Left ventricle myocardium inferior (tissue), 1 donor: ENCODE data around the gene PMFBP1. TPM values are rescaled to one million over a fixed set of nuclear protein-coding genes. Genes with fewer than 3 reads are reported as not detected.

Experiments used
- DNase-seq: peaks from one replicate; pipeline ENCODE4 v3.0.0-alpha.2; 2020
- H3K27ac ChIP-seq: fragments of 200-600 bp; replicated peaks from 2 replicates; pipeline ENCODE4 v1.8.0; 2021
- H3K27me3 ChIP-seq: fragments of 200-600 bp; 2 replicates; pipeline ENCODE4 v1.8.0; 2021; ENCODE audit warnings: low read depth
- H3K36me3 ChIP-seq: fragments of 200-600 bp; 2 replicates; pipeline ENCODE4 v1.8.0; 2021
- H3K4me1 ChIP-seq: fragments of 200-600 bp; 2 replicates; pipeline ENCODE4 v1.8.0; 2021
- H3K4me3 ChIP-seq: fragments of 200-600 bp; 2 replicates; pipeline ENCODE4 v1.8.0; 2021; ENCODE audit warnings: mild to moderate bottlenecking, moderate library complexity
- H3K9me3 ChIP-seq: fragments of 200-600 bp; replicated peaks from 2 replicates; pipeline ENCODE4 v1.8.0; 2021
- CTCF ChIP-seq: fragments of 200-600 bp; IDR thresholded peaks from 2 replicates; pipeline ENCODE4 v1.8.0; 2021; ENCODE audit warnings: antibody characterized with exemption, mild to moderate bottlenecking, borderline replicate concordance
- intact Hi-C: fragments of 100-400 bp; cut with micrococcal nuclease; formaldehyde crosslinking; loops from one replicate; pipeline ENCODE4 v1.11.0; 2022
- total RNA-seq: library from RNA; stranded (reverse); fragmentation: NEBNext Ultra II Directional; extraction: Animal tissue kit (Norgen Biotek cat#: 25700); gene quantifications from one replicate; pipeline ENCODE4 v1.2.1, GENCODE V29; 2021
- donor health status: DM: no; HTN: yes; CAD: no; lungs with severe emphysema.

The PMFBP1 gene
- total RNA-seq, 1 donor from 2014 or later, result 0.05 TPM

- intact Hi-C loops, result no loop called here
- Histone ChIP-seq H3K4me3 (no peak overlapping the region), H3K9me3 (no peaks in the 10 kb centered on the region), H3K27me3 (peaks cover 46% of the 10 kb centered on the region), H3K4me1 (no peaks in the 10 kb centered on the region), H3K27ac (no peak overlapping the region), H3K36me3 (no peaks in the 10 kb centered on the region)
- no peak for TF ChIP-seq CTCF
- no peak for DNase-seq
Measured at GRCh38 chr16:72162105-72162692, 9.8 kb downstream of the PMFBP1 start.

DNA sequence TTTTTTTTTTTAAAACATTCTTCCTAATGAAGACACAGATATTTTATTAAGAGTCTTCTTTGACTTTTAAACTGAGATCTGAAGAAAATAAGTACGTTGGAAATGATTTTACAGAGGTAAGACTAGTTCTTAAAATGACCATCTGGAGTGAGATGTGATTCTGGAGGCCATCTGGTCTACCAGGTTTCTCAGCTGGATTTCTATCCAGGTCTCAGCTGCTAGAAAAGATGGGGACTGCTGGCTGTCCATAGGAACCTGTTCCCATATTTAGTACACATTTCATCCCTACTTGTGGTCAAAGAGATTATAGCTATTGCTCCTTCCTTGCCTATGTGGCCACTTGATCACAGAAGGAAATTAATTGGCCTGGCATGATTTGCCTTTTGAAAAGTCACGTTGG is 12.2 kb downstream of the PMFBP1 start:
- Histone ChIP-seq H3K36me3 (no peaks in the 10 kb centered on the region), H3K27ac (no peak overlapping the region), H3K4me3 (no peak overlapping the region), H3K27me3 (peaks cover 33% of the 10 kb centered on the region), H3K9me3 (no peaks in the 10 kb centered on the region), H3K4me1 (no peaks in the 10 kb centered on the region)
- no peak for TF ChIP-seq CTCF
- intact Hi-C loops, result no loop called here
- DNase-seq, result no peak

DNA sequence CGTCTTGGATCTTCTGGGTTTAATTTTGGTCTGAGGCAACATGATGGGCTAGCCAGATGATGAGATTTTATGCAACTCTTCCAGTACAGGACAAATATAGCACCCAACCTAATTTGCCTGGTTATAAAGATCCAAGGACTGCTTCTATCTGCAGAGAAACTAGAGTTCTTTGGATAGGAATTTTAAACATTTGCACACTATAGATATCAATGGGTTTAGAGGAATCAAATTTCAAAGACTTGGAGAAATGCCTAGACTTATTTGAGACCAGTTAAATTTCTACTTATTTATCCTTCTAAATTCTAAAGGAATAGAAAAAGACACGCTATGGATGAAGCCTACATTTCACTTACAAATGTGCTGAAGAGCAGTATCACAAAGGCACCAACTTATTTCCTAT is 12.6 kb downstream of the PMFBP1 start:
- Histone ChIP-seq H3K27me3 (peaks cover 29% of the 10 kb centered on the region), H3K36me3 (no peaks in the 10 kb centered on the region), H3K4me3 (no peak overlapping the region), H3K4me1 (no peaks in the 10 kb centered on the region), H3K9me3 (no peaks in the 10 kb centered on the region), H3K27ac (no peak overlapping the region)
- TF ChIP-seq CTCF, result no peak
- intact Hi-C loops, result no loop called here
- no peak for DNase-seq

DNA sequence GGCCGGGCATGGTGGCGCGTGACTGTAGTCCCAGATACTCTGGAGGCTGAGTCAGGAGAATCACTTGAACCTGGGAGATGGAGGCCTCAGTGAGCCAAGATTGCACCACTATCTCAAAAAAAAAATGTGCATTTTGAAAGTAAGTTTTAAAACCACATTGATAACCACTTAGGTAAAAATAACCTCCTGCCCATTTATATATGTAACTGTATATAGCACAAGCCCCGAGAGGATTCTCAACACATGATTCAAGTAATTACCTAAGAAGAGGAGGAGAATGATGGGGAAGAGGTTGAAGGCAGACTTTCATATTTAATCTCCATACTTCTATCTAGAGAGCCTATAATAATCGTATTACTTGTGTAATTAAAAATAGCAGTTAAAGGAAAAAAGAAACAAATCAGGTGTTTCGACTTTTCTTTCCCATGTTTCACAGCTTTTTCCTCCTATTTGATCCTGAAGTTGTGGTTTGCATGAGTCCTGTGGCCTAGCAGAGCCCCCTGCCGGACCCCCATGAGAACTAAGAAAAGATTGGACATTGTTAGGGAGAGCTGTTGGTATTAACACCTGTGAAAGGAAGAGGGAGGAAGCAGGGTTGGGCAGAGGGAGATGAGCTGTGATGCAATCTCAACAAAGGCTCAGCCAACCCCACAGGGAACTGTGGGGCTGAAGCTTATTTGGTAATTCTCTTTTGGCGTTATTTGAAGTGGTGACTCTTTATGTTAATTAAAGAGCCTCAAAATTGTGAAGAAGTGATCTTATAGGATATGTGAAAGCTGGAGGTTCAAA is 22.1 kb downstream of the PMFBP1 start:
- Histone ChIP-seq H3K9me3 (peaks cover 15% of the 10 kb centered on the region), H3K36me3 (no peaks in the 10 kb centered on the region), H3K27ac (no peak overlapping the region), H3K4me1 (no peaks in the 10 kb centered on the region), H3K27me3 (no peaks in the 10 kb centered on the region), H3K4me3 (no peak overlapping the region)
- DNase-seq, result no peak
- intact Hi-C loops, result no loop called here
- TF ChIP-seq CTCF, result no peak

DNA sequence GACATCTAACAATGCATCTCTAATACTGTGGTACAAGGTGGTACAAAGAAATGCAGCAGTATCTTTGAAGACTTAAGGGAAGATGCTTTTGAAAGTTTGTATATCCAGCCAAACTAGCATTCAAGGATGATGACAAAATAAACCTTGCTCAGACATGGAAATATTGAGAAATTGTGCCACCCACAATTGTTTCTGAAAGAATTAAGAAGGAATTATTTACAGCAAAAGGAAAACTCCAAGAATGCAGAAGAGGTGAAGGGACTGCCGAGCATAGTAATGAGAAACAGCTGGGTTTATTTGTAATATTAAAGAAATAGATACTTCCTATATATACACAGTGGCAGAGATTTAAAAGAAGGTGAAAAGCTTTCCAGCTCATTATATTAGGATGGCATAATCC is 29.5 kb downstream of the PMFBP1 start:
- no peak overlapping the region for H3K27ac ChIP-seq
- DNase-seq, result no peak
- TF ChIP-seq CTCF, result no peak
- no peak overlapping the region for H3K4me3 ChIP-seq
- H3K9me3 ChIP-seq, result peaks cover 9% of the 10 kb centered on the region
- no peaks in the 10 kb centered on the region for H3K4me1 ChIP-seq
- H3K27me3 ChIP-seq, result peaks cover 11% of the 10 kb centered on the region
- intact Hi-C loops, result no loop called here
- H3K36me3 ChIP-seq, result no peaks in the 10 kb centered on the region
